NCI-H2171 (cell line): ENCODE measurements around the gene C2CD3.

Experiments used
- DNase-seq: peaks from one replicate; lab custom pipeline; 2025; lab: John Stamatoyannopoulos, UW

Gene C2CD3

DNA sequence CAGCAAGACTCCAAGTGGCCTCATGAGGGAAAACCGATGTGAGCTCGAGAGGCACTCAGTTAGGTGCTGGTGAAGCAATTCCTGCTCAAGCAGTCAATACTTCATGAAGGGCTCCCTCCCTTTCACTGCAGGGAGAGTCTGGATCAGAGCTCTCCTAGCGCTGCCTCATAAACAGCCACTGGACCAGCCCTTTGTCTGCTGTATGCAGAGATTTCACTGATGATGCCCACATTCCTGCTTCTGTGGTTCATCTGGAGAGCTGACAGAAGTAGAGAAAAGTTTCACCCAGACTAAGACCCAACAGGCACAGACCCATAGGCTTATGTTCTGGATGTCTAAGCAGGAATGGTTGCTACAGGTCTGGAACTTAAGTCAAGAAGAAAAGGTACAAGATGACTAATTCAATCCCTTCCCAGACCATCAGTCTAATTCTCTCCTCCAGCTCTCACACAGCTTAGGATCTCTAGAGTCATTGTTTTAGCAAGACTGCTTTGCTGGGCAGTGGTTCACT lies 192.2 kb downstream of the C2CD3 start:
- no peak for DNase-seq

DNA sequence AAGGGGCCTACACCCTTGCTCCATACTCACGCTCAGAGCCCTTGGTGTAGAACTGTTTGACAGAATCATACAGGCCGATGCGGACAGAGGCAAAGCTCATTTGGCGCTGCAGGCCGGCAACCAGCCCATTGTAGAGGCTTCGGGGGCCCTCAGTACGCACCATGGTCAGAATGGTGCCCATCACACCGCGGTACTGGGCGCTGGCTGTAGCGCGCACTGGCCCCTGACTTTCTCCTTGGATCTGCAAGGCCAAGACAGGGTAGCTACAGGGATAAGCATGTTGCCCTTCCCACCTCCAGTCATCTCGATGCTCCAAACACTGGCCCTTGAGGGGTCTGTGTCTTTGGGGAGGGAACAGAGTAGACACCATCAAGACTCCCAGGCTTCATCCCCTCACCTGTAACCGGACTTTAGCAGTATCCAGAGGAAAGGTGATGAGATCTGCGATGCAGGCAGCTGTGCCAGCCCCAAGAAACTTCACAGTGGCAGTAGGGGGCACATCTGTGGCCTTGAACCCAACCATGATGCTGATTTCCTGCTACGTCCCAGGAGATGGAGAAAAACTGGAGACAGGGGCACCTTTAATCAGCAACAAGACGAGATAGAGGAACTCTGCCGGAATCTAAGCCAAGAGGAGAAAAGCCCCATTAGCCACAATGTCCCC lies 192.8 kb downstream of the C2CD3 start:
- DNase-seq: no peak

DNA sequence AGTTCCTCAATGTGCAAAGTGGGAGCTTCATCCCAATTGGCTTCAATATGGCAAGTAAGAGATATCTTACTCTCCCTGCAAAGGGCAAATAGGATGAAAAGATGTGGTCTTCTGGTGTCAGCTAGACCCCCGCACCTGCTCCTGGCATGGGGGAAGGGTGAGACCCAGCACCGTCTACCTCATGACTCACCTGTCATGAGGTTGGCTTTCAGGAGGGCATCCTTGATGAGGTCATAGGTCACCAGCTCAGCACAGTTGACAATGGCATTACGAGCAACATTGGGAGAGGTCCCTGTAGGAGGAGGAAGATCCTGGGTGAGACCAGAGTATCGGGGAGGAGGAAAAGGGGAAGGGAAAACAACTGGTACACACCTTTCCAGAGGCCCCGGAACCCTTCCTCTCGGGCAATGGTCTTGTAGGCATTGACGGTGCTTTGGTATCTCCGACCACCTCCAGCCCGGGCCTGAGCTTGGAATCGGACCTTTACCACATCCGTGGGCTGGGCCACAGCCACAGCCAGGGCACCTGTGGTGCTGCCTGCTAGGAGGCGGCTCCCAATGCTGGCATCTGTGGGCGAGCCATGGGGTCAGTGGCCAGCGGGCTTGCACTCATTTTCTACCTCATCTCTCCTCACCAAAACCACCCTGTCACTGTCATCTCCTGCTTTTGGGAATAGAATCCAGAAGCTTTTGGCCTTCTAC lies 194.2 kb downstream of the C2CD3 start:
- no peak for DNase-seq

DNA sequence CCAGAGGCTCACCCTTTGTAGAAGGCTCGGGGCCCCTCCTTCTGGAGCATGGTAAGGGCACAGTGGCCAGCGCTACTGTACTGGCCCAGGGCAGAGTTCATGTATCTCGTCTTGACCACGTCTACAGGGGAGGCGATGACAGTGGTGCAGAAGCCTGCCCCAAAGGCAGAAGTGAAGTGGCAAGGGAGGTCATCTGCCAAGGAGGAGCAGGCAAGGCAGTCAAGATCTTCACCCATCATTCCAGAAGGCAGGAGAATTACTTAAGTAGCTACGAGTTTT lies 195.4 kb downstream of the C2CD3 start:
- no peak for DNase-seq

DNA sequence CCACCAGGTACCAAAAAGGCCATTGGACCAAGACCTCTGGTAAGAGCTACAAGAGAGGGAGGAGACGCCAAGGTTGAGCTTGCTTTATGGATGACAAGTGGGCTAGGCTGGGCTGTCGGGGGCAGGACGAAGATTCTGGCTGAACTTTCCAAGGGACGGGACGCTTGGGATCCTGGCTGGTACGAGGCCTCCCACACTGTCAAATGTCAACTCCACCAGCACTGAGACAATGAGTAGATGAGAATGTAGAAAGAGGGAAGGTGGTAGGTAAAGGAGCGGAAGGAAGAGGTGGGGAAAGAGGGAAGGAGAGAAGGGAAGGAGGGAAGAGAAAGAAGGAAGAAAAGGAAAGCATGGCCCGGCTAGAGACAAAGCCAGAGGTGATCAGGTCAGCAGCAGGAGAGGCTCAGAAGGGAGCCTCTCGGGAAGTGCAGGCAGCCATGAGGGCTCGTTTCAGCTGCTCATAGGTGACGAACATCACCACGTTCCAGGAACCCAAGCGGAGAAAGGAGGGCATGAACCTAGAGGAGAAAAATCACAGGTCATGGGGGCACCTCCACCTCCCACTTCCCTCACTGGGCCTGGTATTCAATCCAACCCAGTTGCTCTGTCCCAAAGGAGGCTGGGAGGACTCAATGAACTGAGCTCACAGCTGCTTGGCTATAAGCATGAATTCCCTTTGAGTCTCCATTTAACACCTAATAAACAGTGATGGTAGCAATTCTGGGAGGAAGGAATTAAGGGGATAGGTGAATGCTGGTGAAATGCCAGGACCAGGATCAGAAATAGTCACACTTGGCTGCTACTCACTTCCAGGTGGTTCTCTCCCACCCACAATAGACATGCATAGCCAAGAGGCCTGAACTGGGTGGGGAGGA lies 196.0 kb downstream of the C2CD3 start:
- DNase-seq: no peak

DNA sequence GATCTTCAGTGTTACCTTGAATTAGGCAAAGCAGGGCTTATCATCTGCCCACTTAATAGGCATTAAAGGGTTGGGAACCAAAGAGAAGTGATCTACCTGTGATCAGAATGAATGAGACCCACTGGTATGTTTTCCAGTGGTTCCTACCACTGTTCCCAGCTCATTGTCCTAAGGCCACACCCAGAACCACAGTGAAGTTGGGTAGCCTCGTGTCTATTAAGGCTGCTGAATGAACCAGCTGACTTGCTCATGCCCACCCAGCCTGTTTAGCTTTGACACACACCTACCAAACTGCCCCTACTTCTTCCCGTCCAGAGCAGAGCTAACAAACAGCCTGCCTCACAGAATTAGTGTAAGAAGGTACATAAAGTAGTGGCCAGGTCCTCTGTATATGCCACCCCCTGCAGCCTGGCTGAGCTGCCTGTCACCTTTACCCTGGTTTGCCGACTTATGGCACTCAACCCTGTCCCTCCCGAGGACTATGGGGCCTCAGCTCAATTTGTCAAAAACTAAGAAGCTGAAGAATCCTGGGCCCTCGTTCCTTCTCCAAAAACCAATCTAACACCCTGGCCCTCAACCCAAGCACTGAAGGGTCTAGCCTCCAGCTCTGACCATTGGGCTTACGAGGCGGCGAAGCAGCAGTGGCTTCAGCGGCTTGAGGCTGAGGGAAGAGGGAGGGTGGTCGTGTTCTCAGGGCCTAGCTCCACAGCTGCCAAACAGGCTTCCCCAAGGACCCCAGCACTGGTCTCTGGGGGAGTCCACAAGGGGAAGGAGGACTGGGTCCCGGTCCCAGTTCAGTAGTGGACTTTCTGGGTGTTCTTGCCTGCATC lies 198.0 kb downstream of the C2CD3 start:
- no peak for DNase-seq

DNA sequence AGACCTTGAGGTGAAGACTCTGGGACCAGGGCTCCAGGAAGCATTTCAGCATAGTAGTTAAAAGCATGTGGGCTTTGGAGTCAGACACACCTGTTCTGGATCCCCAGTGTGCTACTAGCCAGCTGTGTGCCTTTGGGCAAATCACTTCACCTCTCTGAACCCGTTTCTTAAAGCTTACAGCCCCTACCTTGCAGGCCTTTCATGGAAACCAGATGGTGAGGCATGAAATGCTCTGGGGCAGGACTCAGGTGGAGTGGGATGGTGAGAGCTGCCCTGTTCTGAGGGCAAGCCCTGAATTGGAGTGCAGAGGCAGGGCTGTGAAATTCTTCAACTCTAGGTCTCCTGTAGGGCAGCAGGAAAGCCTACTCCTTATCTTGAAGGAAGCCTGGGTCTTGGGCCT lies 198.6 kb downstream of the C2CD3 start:
- no peak for DNase-seq

DNA sequence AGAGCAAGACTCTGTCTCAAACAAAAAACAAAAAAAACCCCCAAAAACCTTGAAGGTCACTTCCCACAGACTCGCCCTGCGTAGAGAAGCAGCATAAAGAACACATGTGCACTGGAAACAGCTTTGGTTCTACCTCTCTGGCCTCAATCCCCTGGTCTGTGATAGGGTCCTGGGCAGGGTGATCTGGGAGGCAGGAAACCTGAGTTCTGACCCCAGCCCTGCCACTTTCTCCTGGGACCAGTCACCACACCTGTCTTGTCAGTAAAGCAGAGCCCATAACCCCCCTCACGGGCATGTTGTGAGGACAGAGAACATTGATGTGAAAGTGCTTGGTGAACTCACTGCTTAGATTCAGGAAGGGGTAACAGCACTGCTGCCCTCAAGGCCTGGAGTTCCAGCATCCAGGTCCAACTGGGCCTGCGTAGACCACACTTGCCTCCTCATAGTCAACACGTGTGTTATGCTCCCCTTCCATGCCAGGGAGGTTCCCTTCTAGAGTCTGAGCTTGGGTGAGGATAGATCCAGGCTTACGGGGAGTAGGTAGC lies 199.6 kb downstream of the C2CD3 start:
- DNase-seq: no peak

DNA sequence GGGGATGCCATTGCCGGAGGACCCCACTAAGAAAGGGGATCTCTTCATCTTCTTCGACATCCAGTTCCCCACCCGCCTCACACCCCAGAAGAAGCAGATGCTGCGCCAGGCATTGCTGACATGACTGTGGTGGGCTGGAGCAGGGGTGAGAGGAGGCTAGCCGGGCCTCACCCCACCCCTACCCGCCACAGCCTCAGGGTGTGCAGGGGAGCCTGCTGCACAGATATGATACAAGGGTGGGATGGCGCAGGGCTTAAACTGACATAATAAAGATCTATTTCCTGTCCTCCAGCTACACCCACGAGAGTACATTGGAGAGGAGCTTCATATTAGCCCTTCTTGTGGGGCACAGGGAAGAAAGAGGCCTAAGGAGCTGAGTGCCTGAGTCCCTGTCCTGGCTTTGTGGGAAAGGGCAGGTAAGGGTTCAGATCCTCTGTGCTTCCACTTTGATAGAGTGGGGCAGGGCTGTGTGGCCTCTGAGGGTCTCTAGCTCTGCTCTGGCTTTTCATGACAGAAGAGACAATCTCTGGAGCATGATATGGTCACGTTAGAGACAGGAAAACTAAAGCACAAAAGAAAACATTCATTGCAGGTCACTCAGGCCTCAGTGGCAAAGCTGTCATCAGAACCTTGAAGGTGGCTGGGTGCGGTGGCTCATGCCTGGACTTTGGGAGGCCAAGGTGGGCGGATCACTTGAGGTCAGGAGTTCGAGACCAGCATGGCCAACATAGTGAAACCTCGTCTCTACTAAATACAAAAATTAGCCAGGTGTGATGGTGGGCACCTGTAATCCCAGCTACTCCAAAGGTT lies 200.6 kb downstream of the C2CD3 start:
- no peak for DNase-seq

DNA sequence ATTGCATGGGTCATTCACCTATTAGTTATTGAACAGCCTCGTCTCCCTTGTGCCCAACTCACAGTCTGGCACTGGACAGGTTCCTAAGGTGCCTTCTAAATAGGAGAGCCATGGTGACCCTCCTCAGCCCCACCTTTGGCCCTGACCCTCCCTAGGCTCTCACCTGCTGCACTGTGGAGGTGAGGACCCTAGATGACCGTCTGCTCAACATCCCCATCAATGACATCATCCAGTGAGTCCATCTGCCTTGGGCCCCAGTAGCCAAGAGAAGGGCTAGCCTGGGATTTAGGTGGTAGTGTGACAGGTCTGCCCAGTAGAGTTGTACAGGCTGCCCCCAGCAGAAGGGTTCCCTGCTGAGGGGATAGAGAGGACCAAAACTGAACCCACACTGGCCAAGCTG lies 201.7 kb downstream of the C2CD3 start:
- no peak for DNase-seq

DNA sequence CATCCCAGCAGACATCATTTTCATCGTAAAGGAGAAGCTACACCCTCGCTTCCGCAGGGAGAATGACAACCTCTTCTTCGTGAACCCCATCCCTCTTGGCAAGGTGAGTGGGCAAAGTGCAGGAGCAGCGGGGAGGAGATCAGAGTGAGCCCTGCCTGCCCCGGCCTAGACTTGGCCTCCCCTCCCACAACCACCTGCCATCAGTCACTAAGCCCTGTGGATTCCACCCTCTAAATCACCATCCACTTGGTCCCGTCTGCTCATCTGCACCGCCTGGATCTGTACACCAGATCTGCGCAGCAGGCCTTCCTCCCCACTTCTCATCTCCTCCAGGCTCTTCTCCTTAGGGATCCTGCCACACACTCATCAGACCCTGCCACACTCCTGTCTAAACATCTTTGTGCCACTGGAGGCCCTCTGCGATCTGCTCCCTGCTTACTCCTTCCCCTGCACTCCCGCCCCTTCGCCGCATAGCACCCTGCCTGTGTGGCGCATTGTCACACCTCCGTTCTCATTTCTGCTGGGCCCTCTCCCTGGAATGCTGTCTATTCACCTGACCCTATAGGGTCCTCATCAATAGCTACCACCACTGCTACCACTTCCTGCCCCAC lies 202.3 kb downstream of the C2CD3 start:
- no peak for DNase-seq

DNA sequence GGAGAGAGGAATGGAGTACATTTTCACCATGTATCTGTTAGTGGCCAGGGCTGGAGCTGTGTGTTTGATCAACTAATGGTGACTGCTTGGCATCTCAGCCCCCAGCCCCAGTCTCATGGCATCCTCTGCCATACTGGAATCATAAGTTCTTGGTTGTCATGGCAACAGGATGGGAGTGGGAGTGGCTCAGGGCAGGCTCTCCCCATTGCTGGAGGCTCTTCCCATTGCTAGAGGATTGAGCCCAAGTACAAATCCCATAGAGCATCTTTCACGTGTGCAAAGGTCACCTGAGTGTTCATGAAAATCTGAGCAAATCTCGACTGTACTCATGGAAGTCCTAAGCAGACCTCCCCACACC lies 205.1 kb downstream of the C2CD3 start:
- DNase-seq: no peak

DNA sequence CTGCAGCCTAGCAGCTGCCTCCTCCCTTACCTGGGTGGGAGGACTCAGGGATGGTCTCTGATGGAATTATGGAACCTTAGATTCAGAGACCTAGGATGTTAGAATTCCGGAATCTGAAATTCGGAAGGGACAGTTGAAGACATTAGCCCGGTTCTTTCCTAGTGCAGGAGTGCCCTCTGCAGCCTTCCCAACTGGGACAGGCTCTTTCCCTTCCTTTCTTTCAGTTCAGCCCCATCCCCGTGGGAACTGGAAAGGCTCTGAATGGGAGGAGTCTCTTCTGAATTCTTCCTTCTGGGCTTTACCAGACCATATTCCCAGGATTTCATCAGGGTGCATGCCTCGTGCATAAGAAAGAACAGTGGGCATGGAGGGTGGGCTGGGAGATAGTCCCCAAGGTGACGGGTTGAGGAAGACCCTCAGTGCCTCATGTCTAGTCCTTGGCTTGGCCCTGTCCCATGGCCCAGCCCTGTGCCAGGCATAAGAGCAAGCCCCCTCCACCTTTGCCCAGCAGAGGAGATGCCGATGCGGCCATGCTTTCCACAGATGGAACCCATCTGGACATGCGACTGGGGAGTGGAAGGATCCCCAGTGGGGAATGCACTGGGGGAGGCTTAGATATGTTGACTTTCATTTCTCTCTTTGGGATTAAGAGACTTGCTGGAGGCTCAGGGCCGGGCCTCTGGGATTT lies 205.6 kb downstream of the C2CD3 start:
- no peak for DNase-seq

DNA sequence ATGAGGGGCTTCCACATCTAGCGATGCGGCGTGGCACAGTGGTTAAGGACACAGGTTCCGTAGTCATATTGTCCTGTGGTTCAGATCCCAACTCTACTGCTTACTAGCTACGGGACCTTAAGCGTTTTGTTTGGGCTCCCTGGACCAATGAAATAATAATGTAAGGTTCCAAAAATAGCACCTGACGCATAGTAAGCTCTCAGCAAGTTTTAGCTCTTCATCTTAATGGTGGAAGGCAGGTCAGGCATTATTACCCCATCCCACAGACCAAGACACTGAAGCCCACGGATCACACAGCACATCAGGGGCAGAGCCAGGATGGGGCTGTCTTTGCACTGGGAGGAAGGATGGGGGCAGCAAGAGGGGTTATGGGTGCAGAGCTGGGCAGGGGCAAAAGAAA lies 206.9 kb downstream of the C2CD3 start:
- DNase-seq: no peak
